Fibroblast of lung (primary cell): ENCODE measurements around the gene PCDH9. TPM values are rescaled to one million over a fixed set of nuclear protein-coding genes. Genes with fewer than 3 reads are reported as not detected.
A peak's percentile ranks its signal among the peaks of the same experiment; 100 is the strongest.

ENCODE experiments used
- DNase-seq, 2 donors: peaks; one replicate each; pipeline versions ENCODE4 v3.0.0 to v3.0.0-alpha.2; 2010; ENCODE audit warnings: low read depth in 2 of 2
- H2AFZ ChIP-seq: 2 replicates; pipeline ENCODE4 v1.5.1; 2012; ENCODE audit warnings: low read length, control low read depth, inconsistent platforms
- H3K27ac ChIP-seq: 2 replicates; pipeline ENCODE4 v1.5.1; 2011; ENCODE audit warnings: low read length, control low read depth; ENCODE audit not compliant: insufficient read depth
- H3K27me3 ChIP-seq: 2 replicates; pipeline ENCODE4 v1.5.1; 2011; ENCODE audit warnings: mild to moderate bottlenecking, low read length; ENCODE audit not compliant: control insufficient read depth, insufficient read depth
- H3K36me3 ChIP-seq: 2 replicates; pipeline ENCODE4 v1.5.1; 2011; ENCODE audit warnings: low read length; ENCODE audit not compliant: control insufficient read depth, insufficient read depth
- H3K4me1 ChIP-seq: 2 replicates; pipeline ENCODE4 v1.5.1; 2011; ENCODE audit warnings: low read length; ENCODE audit not compliant: control insufficient read depth, insufficient read depth; ENCODE audit errors: extremely low read depth
- H3K4me2 ChIP-seq: 2 replicates; pipeline ENCODE4 v1.5.1; 2011; ENCODE audit warnings: low read length, control low read depth; ENCODE audit not compliant: insufficient read depth; ENCODE audit errors: extremely low read depth
- H3K4me3 ChIP-seq, 4 experiments: fragments of 200-600 bp in 1 of 4; sonication (generic) in 1 of 4; replicated peaks in 1 of 4; 2 replicates each; pipeline ENCODE4 v1.5.1; 2011 to 2016; ENCODE audit warnings: low read length in 4 of 4, low read depth in 3 of 4, mild to moderate bottlenecking in 3 of 4, control low read depth in 2 of 4, inconsistent platforms in 1 of 4, mixed read lengths in 1 of 4; ENCODE audit not compliant: insufficient read depth in 1 of 4; ENCODE audit errors: control extremely low read depth in 1 of 4
- H3K79me2 ChIP-seq: 2 replicates; pipeline ENCODE4 v1.5.1; 2012; ENCODE audit warnings: mild to moderate bottlenecking, low read length, inconsistent platforms; ENCODE audit not compliant: control insufficient read depth, insufficient read depth
- H3K9ac ChIP-seq: 2 replicates; pipeline ENCODE4 v1.5.1; 2011; ENCODE audit warnings: mild to moderate bottlenecking, low read length, control low read depth; ENCODE audit not compliant: insufficient read depth
- H3K9me3 ChIP-seq: 2 replicates; pipeline ENCODE4 v1.5.1; 2012; ENCODE audit warnings: low read depth, low read length; ENCODE audit not compliant: control insufficient read depth, insufficient read depth
- H4K20me1 ChIP-seq: 2 replicates; pipeline ENCODE4 v1.5.1; 2011; ENCODE audit warnings: low read length; ENCODE audit not compliant: control insufficient read depth, insufficient read depth; ENCODE audit errors: extremely low read depth
- CTCF ChIP-seq, 2 donors: IDR thresholded peaks in 1 of 2; conservative IDR thresholded peaks in 1 of 2; 1 replicate in 1 of 2; 2 replicates in 1 of 2; pipeline ENCODE4 v1.5.1; 2011 to 2012; ENCODE audit warnings: low read length in 2 of 2, control low read depth in 1 of 2, inconsistent platforms in 1 of 2, low read depth in 1 of 2, mild to moderate bottlenecking in 1 of 2
- EZH2 ChIP-seq: IDR thresholded peaks from 2 replicates; pipeline ENCODE4 v1.5.1; 2012; ENCODE audit warnings: low read length, control low read depth, mild to moderate bottlenecking; ENCODE audit errors: missing control alignments
- polyA plus RNA-seq, 2 donors: library from polyadenylated mRNA; depleted of rRNA in 1 of 2; stranded (reverse) in 1 of 2; unstranded in 1 of 2; fragments of >200 nt; gene quantifications; 2 replicates each; pipeline ENCODE4 v1.2.1, GENCODE V29; 2011 to 2012; ENCODE audit warnings: missing spikeins in 1 of 2
- total RNA-seq: library from RNA; depleted of rRNA; stranded (reverse); fragments of >200 nt; gene quantifications from 2 replicates; pipeline ENCODE4 v1.2.1, GENCODE V29; 2014

The PCDH9 gene
- total and polyA plus RNA-seq, 2 donors (not counting 1 experiment from before 2014, with no cell fraction given) = 0.50 to 0.67 TPM

DNA sequence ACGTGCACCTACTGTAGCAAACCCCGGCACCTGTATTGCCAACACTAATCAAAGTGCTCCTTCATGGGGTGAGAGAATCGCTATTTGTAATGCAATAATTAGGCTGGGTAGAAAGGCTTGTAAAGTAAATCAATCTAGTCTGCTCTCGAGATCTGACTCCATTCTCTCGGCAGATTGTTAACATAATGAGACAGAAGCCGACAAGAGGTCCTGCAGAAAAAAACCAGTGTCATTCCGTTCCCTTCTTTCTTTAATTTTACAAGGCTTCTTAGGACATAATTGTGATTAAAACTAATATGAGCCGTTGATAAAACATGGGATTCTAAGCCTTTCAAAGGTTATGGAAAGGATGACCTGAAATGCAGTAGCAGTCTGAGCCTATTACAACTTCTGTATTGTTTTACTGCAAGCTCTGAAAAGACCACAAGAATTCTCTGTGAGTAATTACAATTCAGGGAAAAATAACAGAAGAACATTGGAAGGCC is 530.0 kb downstream of the PCDH9 start:
- H3K4me1 ChIP-seq = no peaks in the 10 kb centered on the region
- H3K9me3 ChIP-seq = no peaks in the 10 kb centered on the region
- H4K20me1 ChIP-seq = no peaks in the 10 kb centered on the region
- no peaks in the 10 kb centered on the region for H3K79me2 ChIP-seq
- no peaks in the 10 kb centered on the region for H3K27me3 ChIP-seq
- H3K4me3 ChIP-seq = no peak overlapping the region
- no peak overlapping the region for H3K4me2 ChIP-seq
- TF ChIP-seq CTCF (conservative IDR thresholded peaks at IDR 0.05 in 1 of 2, IDR thresholded peaks at IDR 0.05 in 1 of 2; ENCODE audit: low read depth in 1 of 2, low read length in 2 of 2) (no peak), EZH2 (no peak)
- H3K27ac ChIP-seq = no peak overlapping the region
- no peak overlapping the region for H3K9ac ChIP-seq
- peak in 1 of 2 donors; percentile 65 for DNase-seq
- H2AFZ ChIP-seq = no peak overlapping the region
- H3K36me3 ChIP-seq = no peaks in the 10 kb centered on the region

DNA sequence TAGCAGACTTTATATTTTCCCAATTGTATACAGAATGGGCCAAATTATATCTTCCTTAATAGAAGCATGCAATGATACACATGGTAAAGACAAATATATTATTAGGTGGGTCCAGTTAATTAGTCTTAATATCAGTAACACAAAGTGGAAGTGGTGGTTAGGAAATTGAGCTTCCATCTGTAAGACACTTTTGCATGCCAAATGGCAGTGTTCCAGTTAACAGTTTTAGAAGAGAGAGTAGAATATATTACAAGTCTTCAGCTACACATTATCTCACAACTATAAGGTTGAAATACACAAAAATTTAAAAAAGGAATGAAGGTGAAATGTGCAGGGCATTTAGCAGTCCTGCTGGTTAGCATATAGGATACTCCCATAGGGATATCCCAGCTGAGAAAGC is 536.5 kb downstream of the PCDH9 start:
- TF ChIP-seq EZH2 = no peak
- no peak for TF ChIP-seq CTCF (conservative IDR thresholded peaks at IDR 0.05 in 1 of 2, IDR thresholded peaks at IDR 0.05 in 1 of 2; ENCODE audit: low read depth in 1 of 2, low read length in 2 of 2)
- peak; percentile 5 to 30 for DNase-seq

GRCh38 chr13:66691149-66691548 is 539.0 kb downstream of the PCDH9 start:
- no peak overlapping the region for H2AFZ ChIP-seq
- H3K27me3 ChIP-seq = no peaks in the 10 kb centered on the region
- H3K4me2 ChIP-seq = no peak overlapping the region
- H3K36me3 ChIP-seq = no peaks in the 10 kb centered on the region
- no peak overlapping the region for H3K27ac ChIP-seq
- H3K9ac ChIP-seq = no peak overlapping the region
- peak in 1 of 2 donors; percentile 10 for DNase-seq
- H3K79me2 ChIP-seq = no peaks in the 10 kb centered on the region
- no peak overlapping the region for H3K4me3 ChIP-seq
- no peaks in the 10 kb centered on the region for H4K20me1 ChIP-seq
- H3K9me3 ChIP-seq = no peaks in the 10 kb centered on the region
- no peaks in the 10 kb centered on the region for H3K4me1 ChIP-seq
- no peak for TF ChIP-seq EZH2
- no peak for TF ChIP-seq CTCF (conservative IDR thresholded peaks at IDR 0.05 in 1 of 2, IDR thresholded peaks at IDR 0.05 in 1 of 2; ENCODE audit: low read depth in 1 of 2, low read length in 2 of 2)

More for the DNA sequence above, 536.5 kb downstream of the PCDH9 start:
- Histone ChIP-seq H3K27ac (no peak overlapping the region), H3K4me3 (no peak overlapping the region), H4K20me1 (no peaks in the 10 kb centered on the region), H3K36me3 (no peaks in the 10 kb centered on the region), H2AFZ (no peak overlapping the region), H3K9me3 (no peaks in the 10 kb centered on the region), H3K9ac (no peak overlapping the region), H3K4me1 (no peaks in the 10 kb centered on the region), H3K4me2 (no peak overlapping the region), H3K79me2 (no peaks in the 10 kb centered on the region), H3K27me3 (no peaks in the 10 kb centered on the region)
